GM19438 (cell line): Measurements from ENCODE around the gene MTRF1.
"Not testable (repeated sequence)": the region's sequence is repeated elsewhere in the genome, so short reads cannot be mapped to it uniquely, and the experiment has no call there.

Experiments
- ATAC-seq: cut with Tn5 transposase; IDR thresholded peaks from one replicate; pipeline ENCODE4 v1.9.1; 2021; ENCODE audit warnings: low read depth; ENCODE audit not compliant: unreplicated experiment

The MTRF1 gene

GRCh38 chr13:41186481-41186880 lies 76.9 kb downstream of the MTRF1 start:
- ATAC-seq = no peak

- no peak for ATAC-seq
Observed at GRCh38 chr13:41182231-41182630, 81.1 kb downstream of the MTRF1 start.

- no peak for ATAC-seq
Observed at GRCh38 chr13:41179593-41180250, 83.7 kb downstream of the MTRF1 start.

- ATAC-seq = no peak
Observed at GRCh38 chr13:41178040-41178439, 85.3 kb downstream of the MTRF1 start.

- ATAC-seq = no peak
Observed at GRCh38 chr13:41177616-41178015, 85.8 kb downstream of the MTRF1 start.

GRCh38 chr13:41175576-41175975 lies 87.8 kb downstream of the MTRF1 start:
- not testable (repeated sequence) for ATAC-seq
